Spleen (tissue), 11 donors: Measurements from ENCODE around the gene FAM227A. TPM values are rescaled to one million over a fixed set of nuclear protein-coding genes. Genes with fewer than 3 reads are reported as not detected.

Source experiments
- DNase-seq: peaks from one replicate; pipeline ENCODE4 v3.0.0-alpha.2; 2020
- H3K27ac ChIP-seq, 8 donors: fragments of 200-600 bp; sonication (generic) in 7 of 8; 1 replicate in 4 of 8; 2 replicates in 4 of 8; pipeline versions ENCODE4 v1.5.0 to v1.8.0; 2016 to 2021; ENCODE audit warnings: inconsistent platforms in 4 of 8, mild to moderate bottlenecking in 4 of 8, moderate library complexity in 1 of 8
- H3K27me3 ChIP-seq, 7 donors: fragments of 200-600 bp; sonication (generic) in 6 of 7; replicated peaks in 1 of 7; 1 replicate in 4 of 7; 2 replicates in 3 of 7; pipeline versions ENCODE4 v1.5.0 to v1.8.0; 2016 to 2021; ENCODE audit warnings: inconsistent platforms in 3 of 7, mild to moderate bottlenecking in 1 of 7
- H3K36me3 ChIP-seq, 6 donors: fragments of 200-600 bp; sonication (generic) in 5 of 6; 1 replicate in 4 of 6; 2 replicates in 2 of 6; pipeline versions ENCODE4 v1.5.0 to v1.8.0; 2016 to 2021; ENCODE audit warnings: inconsistent platforms in 2 of 6
- H3K4me1 ChIP-seq, 6 donors: fragments of 200-600 bp; sonication (generic) in 5 of 6; 1 replicate in 3 of 6; 2 replicates in 3 of 6; pipeline versions ENCODE4 v1.5.0 to v1.8.0; 2016 to 2021; ENCODE audit warnings: inconsistent platforms in 3 of 6
- H3K4me3 ChIP-seq, 8 donors: fragments of 200-600 bp; sonication (generic) in 7 of 8; 1 replicate in 4 of 8; 2 replicates in 4 of 8; pipeline versions ENCODE4 v1.5.0 to v1.8.0; 2016 to 2021; ENCODE audit warnings: inconsistent platforms in 4 of 8, mild to moderate bottlenecking in 4 of 8, moderate library complexity in 2 of 8
- H3K9me3 ChIP-seq, 8 donors: fragments of 200-600 bp; sonication (generic) in 7 of 8; 1 replicate in 4 of 8; 2 replicates in 4 of 8; pipeline versions ENCODE4 v1.5.0 to v1.8.0; 2016 to 2021; ENCODE audit warnings: inconsistent platforms in 4 of 8
- POLR2A ChIP-seq, 3 donors: fragments of 450-650 bp; IDR thresholded peaks; one replicate each; pipeline ENCODE4 v1.5.1; 2017; ENCODE audit warnings: antibody characterized with exemption in 3 of 3, mild to moderate bottlenecking in 1 of 3
- POLR2AphosphoS5 ChIP-seq, 3 donors: sonication (generic); formaldehyde crosslinking; IDR thresholded peaks; one replicate each; pipeline ENCODE4 v1.5.1; 2017; ENCODE audit warnings: antibody characterized with exemption in 3 of 3
- WGBS, 5 donors: extraction: QIAGEN DNeasy Blood & Tissue Kit in 3 of 5; methylation state at CpG; one replicate each; pipeline versions ENCODE4 v1.1.5 to v1.1.7; 2013 to 2018; 5-methylcytosine and 5-hydroxymethylcytosine counted together
- intact Hi-C: fragments of 100-400 bp; cut with DNase I; formaldehyde crosslinking; loops from one replicate; pipeline ENCODE4 v1.15.0; 2023; ENCODE audit warnings: low total_unique reads
- polyA plus RNA-seq, 3 donors: library from polyadenylated mRNA; stranded (reverse); fragments of 200-250 nt; gene quantifications; one replicate each; pipeline ENCODE4 v1.2.1, GENCODE V29; 2013
- total RNA-seq, 7 donors: library from RNA; depleted of rRNA in 3 of 7; stranded (reverse); fragments of >200 nt in 3 of 7; fragmentation: NEBNext Ultra II Directional in 4 of 7; extraction: Animal tissue kit (Norgen Biotek cat#: 25700) in 4 of 7; gene quantifications; one replicate each; pipeline versions ENCODE4 v1.1.0 to v1.2.1, GENCODE V29; 2016 to 2021
- TF ChIP-seq, protein P1 (sequence below), 11 experiments: fragments of 200-600 bp in 7 of 11; fragments of 450-650 bp in 4 of 11; sonication (generic) in 4 of 11; IDR thresholded peaks in 8 of 11; conservative IDR thresholded peaks in 3 of 11; 1 replicate in 7 of 11; 2 replicates in 4 of 11; pipeline versions ENCODE4 v1.4.0 to v1.8.0; 2016 to 2021; ENCODE audit warnings: antibody characterized with exemption in 11 of 11, inconsistent platforms in 4 of 11, mild to moderate bottlenecking in 1 of 11
- donor health status: healthy with polysubstance abuse.
- donor health status: DM: no; HTN: no; CAD: no; lungs with moderate emphysema.
- donor health status: DM: no; HTN: no; CAD: no.
- donor health status: Bipolar disorder and iron deficiency.
- donor health status: healthy.
- donor health status: DM: no; HTN: no; CAD: no.
- donor health status: DM: yes; HTN: yes; CAD: no.

The FAM227A gene
- total and polyA plus RNA-seq, 10 donors: 0.02 to 3.0 (median 0.26) TPM; not detected in 1

DNA sequence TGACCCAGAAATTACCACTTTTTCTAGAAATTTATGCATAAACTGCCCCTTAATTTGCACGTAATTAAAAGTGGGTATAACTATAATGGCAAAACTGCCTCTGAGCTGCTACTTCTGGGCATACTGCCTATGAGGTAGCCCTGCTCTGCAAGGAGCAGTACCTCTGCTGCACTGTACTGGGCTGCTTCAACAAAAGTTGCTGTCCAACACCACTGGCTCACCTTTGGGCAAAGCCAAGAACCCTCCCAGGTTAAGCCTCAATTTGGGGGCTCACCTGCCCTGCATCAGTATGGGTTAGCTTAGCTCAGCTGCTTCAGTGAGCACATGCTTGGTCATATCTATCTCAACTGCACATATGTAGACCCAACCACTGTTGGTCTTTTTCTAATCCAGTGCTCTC, 90.8 kb downstream of the FAM227A start:
- H3K9me3 ChIP-seq: no peaks in the 10 kb centered on the region
- H3K27me3 ChIP-seq: peaks cover 0 to 8% (median 0%) of the 10 kb centered on the region in 7 donors
- intact Hi-C loops: no loop called here
- H3K27ac ChIP-seq: no peak overlapping the region
- no peaks in the 10 kb centered on the region for H3K36me3 ChIP-seq
- peaks cover 0 to 12% (median 9%) of the 10 kb centered on the region in 6 donors for H3K4me1 ChIP-seq
- TF ChIP-seq POLR2A (IDR thresholded peaks at IDR 0.05): no peak
- TF ChIP-seq, protein P1, sequence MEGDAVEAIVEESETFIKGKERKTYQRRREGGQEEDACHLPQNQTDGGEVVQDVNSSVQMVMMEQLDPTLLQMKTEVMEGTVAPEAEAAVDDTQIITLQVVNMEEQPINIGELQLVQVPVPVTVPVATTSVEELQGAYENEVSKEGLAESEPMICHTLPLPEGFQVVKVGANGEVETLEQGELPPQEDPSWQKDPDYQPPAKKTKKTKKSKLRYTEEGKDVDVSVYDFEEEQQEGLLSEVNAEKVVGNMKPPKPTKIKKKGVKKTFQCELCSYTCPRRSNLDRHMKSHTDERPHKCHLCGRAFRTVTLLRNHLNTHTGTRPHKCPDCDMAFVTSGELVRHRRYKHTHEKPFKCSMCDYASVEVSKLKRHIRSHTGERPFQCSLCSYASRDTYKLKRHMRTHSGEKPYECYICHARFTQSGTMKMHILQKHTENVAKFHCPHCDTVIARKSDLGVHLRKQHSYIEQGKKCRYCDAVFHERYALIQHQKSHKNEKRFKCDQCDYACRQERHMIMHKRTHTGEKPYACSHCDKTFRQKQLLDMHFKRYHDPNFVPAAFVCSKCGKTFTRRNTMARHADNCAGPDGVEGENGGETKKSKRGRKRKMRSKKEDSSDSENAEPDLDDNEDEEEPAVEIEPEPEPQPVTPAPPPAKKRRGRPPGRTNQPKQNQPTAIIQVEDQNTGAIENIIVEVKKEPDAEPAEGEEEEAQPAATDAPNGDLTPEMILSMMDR (IDR thresholded peaks at IDR 0.05 in 8 of 11, conservative IDR thresholded peaks at IDR 0.05 in 3 of 11): no peak
- TF ChIP-seq POLR2AphosphoS5 (IDR thresholded peaks at IDR 0.05): no peak
- 92 to 100% (median 92%) methylated on average over 1 of the region's 1 CpG for WGBS, 5 donors
- DNase-seq: no peak
- H3K4me3 ChIP-seq: no peak overlapping the region

DNA sequence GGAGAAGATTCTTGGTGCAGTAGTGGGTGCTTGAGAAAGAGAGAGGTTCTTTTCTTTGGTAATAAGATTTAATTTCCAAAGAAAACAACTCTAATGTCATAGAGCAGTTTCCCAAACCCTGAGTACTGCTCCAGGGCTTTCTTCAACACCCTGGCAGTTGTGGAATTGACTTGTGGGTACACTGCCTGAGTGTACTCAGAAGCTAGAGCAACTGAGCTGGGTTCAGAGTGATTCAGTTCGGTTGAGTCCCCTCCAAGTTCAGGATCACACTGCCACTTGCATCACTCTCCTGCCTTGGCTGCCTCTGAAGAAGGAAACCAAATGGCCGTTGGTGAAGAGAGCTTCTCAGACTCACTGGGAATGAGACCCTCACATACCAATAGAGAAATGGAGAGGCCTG, 91.5 kb downstream of the FAM227A start:
- WGBS, 5 donors: 63 to 96% (median 90%) methylated on average over 2 of the region's 2 CpGs
- H3K36me3 ChIP-seq: no peaks in the 10 kb centered on the region
- no peaks in the 10 kb centered on the region for H3K9me3 ChIP-seq
- H3K27me3 ChIP-seq: peaks cover 0 to 5% (median 0%) of the 10 kb centered on the region in 7 donors
- peaks cover 0 to 6% (median 4%) of the 10 kb centered on the region in 6 donors for H3K4me1 ChIP-seq
- no peak overlapping the region for H3K4me3 ChIP-seq
- TF ChIP-seq, protein P1 (IDR thresholded peaks at IDR 0.05 in 8 of 11, conservative IDR thresholded peaks at IDR 0.05 in 3 of 11): no peak
- TF ChIP-seq POLR2AphosphoS5 (IDR thresholded peaks at IDR 0.05): no peak
- TF ChIP-seq POLR2A (IDR thresholded peaks at IDR 0.05): no peak
- H3K27ac ChIP-seq: no peak overlapping the region
- intact Hi-C loops: no loop called here
- no peak for DNase-seq

DNA sequence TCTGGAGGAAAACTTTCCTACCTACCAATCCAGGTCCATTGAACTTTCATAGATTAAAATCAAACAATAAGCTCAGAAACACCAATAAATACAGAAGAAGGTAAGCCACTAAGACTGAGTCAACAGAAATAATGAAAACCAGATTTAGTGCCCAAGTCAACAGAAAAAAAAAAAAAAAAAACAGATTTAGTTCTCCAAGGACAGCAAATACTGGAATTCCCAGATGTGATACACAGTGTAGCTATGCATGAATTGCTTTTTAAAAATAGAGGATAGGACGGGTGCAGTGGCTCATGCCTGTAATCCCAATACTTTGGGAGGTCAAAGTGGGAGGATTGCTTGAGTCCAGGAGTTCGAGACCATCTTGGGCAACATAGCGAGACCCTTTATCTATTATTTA, 101.9 kb downstream of the FAM227A start:
- Histone ChIP-seq H3K27me3 (peaks cover 0 to 16% (median 0%) of the 10 kb centered on the region in 7 donors), H3K4me3 (no peak overlapping the region), H3K27ac (no peak overlapping the region), H3K4me1 (peaks cover 0 to 10% (median under 1%) of the 10 kb centered on the region in 6 donors), H3K36me3 (no peaks in the 10 kb centered on the region), H3K9me3 (no peaks in the 10 kb centered on the region)
- TF ChIP-seq POLR2AphosphoS5 (IDR thresholded peaks at IDR 0.05) (no peak), POLR2A (IDR thresholded peaks at IDR 0.05) (no peak)
- TF ChIP-seq, protein P1 (IDR thresholded peaks at IDR 0.05 in 8 of 11, conservative IDR thresholded peaks at IDR 0.05 in 3 of 11): no peak
- WGBS, 5 donors: 89 to 97% (median 95%) methylated on average over 3 of the region's 3 CpGs
- no peak for DNase-seq
- intact Hi-C loops: no loop called here

DNA sequence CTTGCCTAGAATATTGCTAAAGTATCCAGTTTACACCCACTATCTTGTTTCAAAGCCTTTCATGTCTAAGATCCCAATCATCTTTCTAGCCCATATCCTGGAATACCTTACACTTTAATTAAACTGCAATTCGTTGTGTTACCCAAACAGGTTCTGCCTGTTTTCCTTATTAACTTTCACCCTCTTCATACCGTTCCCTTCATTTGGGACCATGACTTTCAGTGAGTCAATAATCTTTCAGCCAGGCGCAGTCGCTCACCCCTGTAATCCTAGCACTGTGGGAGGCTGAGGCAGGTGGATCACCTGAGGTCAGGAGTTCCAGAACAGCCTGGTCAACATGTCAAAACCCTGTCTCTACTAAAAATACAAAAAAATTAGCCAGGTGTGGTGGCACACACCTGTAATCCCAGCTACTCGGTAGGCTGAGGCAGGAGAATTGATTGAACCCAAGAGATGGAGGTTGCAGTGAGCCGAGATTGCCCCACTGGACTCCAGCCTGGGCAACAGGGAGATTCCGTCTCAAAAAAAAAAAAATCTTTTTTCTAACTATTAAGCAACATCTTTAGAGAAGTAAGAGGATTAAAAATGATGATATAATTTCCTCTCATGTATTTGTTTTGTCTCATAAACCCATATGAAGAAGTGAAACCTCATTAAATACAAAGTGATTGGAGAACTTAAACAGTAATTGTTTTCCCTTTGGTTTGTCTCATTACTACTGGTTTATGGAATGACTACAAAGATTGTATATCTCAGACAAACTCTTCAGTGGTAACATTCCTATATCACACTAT, 106.9 kb downstream of the FAM227A start:
- TF ChIP-seq POLR2A (IDR thresholded peaks at IDR 0.05) (no peak), POLR2AphosphoS5 (IDR thresholded peaks at IDR 0.05) (no peak)
- TF ChIP-seq, protein P1 (IDR thresholded peaks at IDR 0.05 in 8 of 11, conservative IDR thresholded peaks at IDR 0.05 in 3 of 11): no peak
- DNase-seq: no peak
- intact Hi-C loops: no loop called here
- no peaks in the 10 kb centered on the region for H3K36me3 ChIP-seq
- H3K4me1 ChIP-seq: peaks cover 0 to 17% (median 2%) of the 10 kb centered on the region in 6 donors
- peaks cover 0 to 11% (median 5%) of the 10 kb centered on the region in 8 donors for H3K9me3 ChIP-seq
- 72 to 89% (median 79%) methylated on average over 7 of the region's 7 CpGs for WGBS, 5 donors
- no peak overlapping the region for H3K4me3 ChIP-seq
- peaks cover 0 to 23% (median 0%) of the 10 kb centered on the region in 7 donors for H3K27me3 ChIP-seq
- peak overlapping the region in 1 of 8 donors; percentile 16 for H3K27ac ChIP-seq
